ENCODE results near the gene COG5. TPM values are rescaled to one million over a fixed set of nuclear protein-coding genes. Genes with fewer than 3 reads are reported as not detected.

Gene COG5
- total RNA-seq, 2 donors from 2014 or later = 50.1 to 102 TPM

- H3K4me3 ChIP-seq = no peak overlapping the region
- no peak overlapping the region for H3K27ac ChIP-seq
- H3K36me3 ChIP-seq (replicated peaks in 1 of 2; ENCODE audit: insufficient read depth in 1 of 2, low read depth in 2 of 2) = no peaks in the 10 kb centered on the region
- intact Hi-C loops (cut with DNase I) = no loop called here
- no peaks in the 10 kb centered on the region for H3K27me3 ChIP-seq
- 52 to 58% methylated on average over 4 of the region's 4 CpGs for WGBS, 2 donors
- no peaks in the 10 kb centered on the region for H3K9me3 ChIP-seq
- DNase-seq (no peak), ATAC-seq (no peak)
- peaks cover 5% of the 10 kb centered on the region for H3K4me1 ChIP-seq
- TF ChIP-seq, protein P1, sequence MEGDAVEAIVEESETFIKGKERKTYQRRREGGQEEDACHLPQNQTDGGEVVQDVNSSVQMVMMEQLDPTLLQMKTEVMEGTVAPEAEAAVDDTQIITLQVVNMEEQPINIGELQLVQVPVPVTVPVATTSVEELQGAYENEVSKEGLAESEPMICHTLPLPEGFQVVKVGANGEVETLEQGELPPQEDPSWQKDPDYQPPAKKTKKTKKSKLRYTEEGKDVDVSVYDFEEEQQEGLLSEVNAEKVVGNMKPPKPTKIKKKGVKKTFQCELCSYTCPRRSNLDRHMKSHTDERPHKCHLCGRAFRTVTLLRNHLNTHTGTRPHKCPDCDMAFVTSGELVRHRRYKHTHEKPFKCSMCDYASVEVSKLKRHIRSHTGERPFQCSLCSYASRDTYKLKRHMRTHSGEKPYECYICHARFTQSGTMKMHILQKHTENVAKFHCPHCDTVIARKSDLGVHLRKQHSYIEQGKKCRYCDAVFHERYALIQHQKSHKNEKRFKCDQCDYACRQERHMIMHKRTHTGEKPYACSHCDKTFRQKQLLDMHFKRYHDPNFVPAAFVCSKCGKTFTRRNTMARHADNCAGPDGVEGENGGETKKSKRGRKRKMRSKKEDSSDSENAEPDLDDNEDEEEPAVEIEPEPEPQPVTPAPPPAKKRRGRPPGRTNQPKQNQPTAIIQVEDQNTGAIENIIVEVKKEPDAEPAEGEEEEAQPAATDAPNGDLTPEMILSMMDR (IDR thresholded peaks at IDR 0.05) = no peak
- TF ChIP-seq POLR2A (IDR thresholded peaks at IDR 0.05) = no peak
Measured at GRCh38 chr7:107381453-107381852, 182.3 kb downstream of the COG5 start.

DNA sequence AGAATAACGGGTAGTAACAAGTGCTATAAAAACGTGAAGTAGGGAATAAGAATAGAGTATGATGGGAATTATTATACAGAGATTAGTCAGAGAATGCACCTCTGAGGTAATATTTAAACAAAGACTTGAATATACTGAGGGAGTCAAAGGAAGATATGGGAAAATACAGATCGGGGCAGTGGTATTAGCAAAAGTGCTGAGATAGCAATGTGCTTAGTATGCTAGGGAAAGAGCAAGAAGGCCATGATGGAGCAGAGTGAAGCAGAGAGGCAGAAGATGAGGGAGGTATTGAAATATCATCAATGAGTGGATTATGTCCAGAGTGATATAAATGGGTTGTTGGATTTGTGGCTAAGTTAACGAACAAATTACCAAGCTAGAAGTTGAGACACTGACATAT, 190.4 kb downstream of the COG5 start:
- Histone ChIP-seq H3K4me1 (no peaks in the 10 kb centered on the region), H3K27me3 (no peaks in the 10 kb centered on the region), H3K9me3 (no peaks in the 10 kb centered on the region), H3K27ac (no peak overlapping the region), H3K4me3 (no peak overlapping the region), H3K36me3 (replicated peaks in 1 of 2; ENCODE audit: insufficient read depth in 1 of 2, low read depth in 2 of 2) (no peaks in the 10 kb centered on the region)
- intact Hi-C loops (cut with DNase I) = no loop called here
- ATAC-seq (no peak), DNase-seq (no peak)
- WGBS, 2 donors = 86 to 89% methylated on average over 4 of the region's 4 CpGs
- TF ChIP-seq POLR2A (IDR thresholded peaks at IDR 0.05) = no peak
- TF ChIP-seq, protein P1 (IDR thresholded peaks at IDR 0.05) = no peak

DNA sequence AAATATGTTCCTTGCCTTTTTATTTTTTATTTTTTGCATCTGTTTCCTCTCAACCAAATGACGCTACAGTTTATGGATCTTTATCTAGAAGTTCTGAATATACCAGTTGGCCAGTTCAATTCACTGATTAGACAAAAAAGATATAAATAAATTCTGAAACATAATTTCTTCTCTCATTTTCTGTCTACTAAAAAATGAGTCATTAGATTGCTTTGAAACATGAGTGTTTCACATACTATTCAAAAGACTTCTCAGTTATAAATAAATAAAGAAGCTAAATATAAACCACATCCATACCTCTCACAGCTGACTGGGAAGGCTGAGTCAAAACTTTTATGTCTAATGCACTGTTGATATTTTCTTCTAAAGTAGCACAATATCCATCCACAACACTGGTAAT, 191.4 kb downstream of the COG5 start:
- Histone ChIP-seq H3K4me1 (no peaks in the 10 kb centered on the region), H3K36me3 (replicated peaks in 1 of 2; ENCODE audit: insufficient read depth in 1 of 2, low read depth in 2 of 2) (no peaks in the 10 kb centered on the region), H3K27me3 (no peaks in the 10 kb centered on the region), H3K9me3 (no peaks in the 10 kb centered on the region), H3K4me3 (no peak overlapping the region), H3K27ac (no peak overlapping the region)
- intact Hi-C loops (cut with DNase I) = no loop called here
- WGBS, 2 donors = 89 to 94% methylated on average over 1 of the region's 1 CpG
- TF ChIP-seq POLR2A (IDR thresholded peaks at IDR 0.05) = no peak
- TF ChIP-seq, protein P1 (IDR thresholded peaks at IDR 0.05) = no peak
- ATAC-seq (no peak), DNase-seq (no peak)

- no peak overlapping the region for H3K27ac ChIP-seq
- H3K36me3 ChIP-seq (replicated peaks in 1 of 2; ENCODE audit: insufficient read depth in 1 of 2, low read depth in 2 of 2) = no peaks in the 10 kb centered on the region
- no peak for ATAC-seq
- 39 to 60% methylated on average over 1 of the region's 1 CpG for WGBS, 2 donors
- no peaks in the 10 kb centered on the region for H3K9me3 ChIP-seq
- no peak overlapping the region for H3K4me3 ChIP-seq
- DNase-seq = no peak
- intact Hi-C loops (cut with DNase I) = no loop called here
- H3K4me1 ChIP-seq = no peaks in the 10 kb centered on the region
- no peak for TF ChIP-seq POLR2A (IDR thresholded peaks at IDR 0.05)
- TF ChIP-seq, protein P1 (IDR thresholded peaks at IDR 0.05) = no peak
- no peaks in the 10 kb centered on the region for H3K27me3 ChIP-seq
Measured at GRCh38 chr7:107370816-107371215, 192.9 kb downstream of the COG5 start.

DNA sequence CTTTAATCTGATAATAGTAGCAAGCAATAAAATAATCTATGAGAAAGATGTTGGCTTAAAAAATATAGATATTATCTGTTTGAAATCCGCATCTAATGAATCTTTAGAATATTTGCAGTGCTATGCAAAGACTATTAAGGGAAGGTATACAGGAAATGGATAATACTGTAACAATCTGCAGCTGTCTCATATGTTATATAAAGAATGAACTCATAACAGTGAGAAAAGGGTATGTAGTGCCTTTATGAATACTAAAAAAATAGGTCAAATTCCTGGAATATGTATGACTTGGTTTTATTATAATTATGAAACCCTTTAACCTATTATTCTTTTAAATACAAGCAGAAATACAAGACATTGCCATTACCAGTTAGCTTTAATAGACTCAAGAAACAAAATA, 198.9 kb downstream of the COG5 start:
- no peak for ATAC-seq
- Histone ChIP-seq H3K4me1 (no peaks in the 10 kb centered on the region), H3K27ac (no peak overlapping the region), H3K4me3 (no peak overlapping the region), H3K9me3 (peaks cover 0 to 8% (median 0%) of the 10 kb centered on the region in 3 donors), H3K27me3 (no peaks in the 10 kb centered on the region), H3K36me3 (replicated peaks in 1 of 2; ENCODE audit: insufficient read depth in 1 of 2, low read depth in 2 of 2) (peaks cover 0 to 7% of the 10 kb centered on the region in 2 donors)
- 79 to 90% methylated on average over 1 of the region's 1 CpG for WGBS, 2 donors
- TF ChIP-seq, protein P1 (IDR thresholded peaks at IDR 0.05) = no peak
- no peak for TF ChIP-seq POLR2A (IDR thresholded peaks at IDR 0.05)
- intact Hi-C loops (cut with DNase I) = no loop called here
- no peak for DNase-seq
